Lower lobe of right lung (tissue), 2 donors: ENCODE measurements around the gene OVOL2. TPM values are rescaled to one million over a fixed set of nuclear protein-coding genes. Genes with fewer than 3 reads are reported as not detected.

ENCODE experiments used
- ATAC-seq, 2 donors: fragments of 200-7000 bp; cut with Tn5 transposase; one replicate each; pipeline ENCODE4 v1.9.1; 2020 to 2022; ENCODE audit warnings: mild to moderate bottlenecking in 2 of 2, moderate library complexity in 2 of 2
- DNase-seq: peaks from one replicate; pipeline ENCODE4 v3.0.0-alpha.2; 2020
- H3K27ac ChIP-seq: fragments of 200-600 bp; one replicate; pipeline ENCODE4 v1.8.0; 2022
- H3K27me3 ChIP-seq: fragments of 200-600 bp; one replicate; pipeline ENCODE4 v1.8.0; 2022; ENCODE audit warnings: low read depth
- H3K36me3 ChIP-seq: fragments of 200-600 bp; one replicate; pipeline ENCODE4 v1.8.0; 2022; ENCODE audit warnings: mild to moderate bottlenecking
- H3K4me1 ChIP-seq: fragments of 200-600 bp; one replicate; pipeline ENCODE4 v1.8.0; 2022
- H3K4me3 ChIP-seq: fragments of 200-600 bp; one replicate; pipeline ENCODE4 v1.8.0; 2022; ENCODE audit warnings: mild to moderate bottlenecking
- H3K9me3 ChIP-seq: fragments of 200-600 bp; one replicate; pipeline ENCODE4 v1.8.0; 2022
- CTCF ChIP-seq: fragments of 200-600 bp; IDR thresholded peaks from one replicate; pipeline ENCODE4 v1.8.0; 2022; ENCODE audit warnings: antibody characterized with exemption, mild to moderate bottlenecking
- intact Hi-C: fragments of 100-400 bp; cut with DNase I; formaldehyde crosslinking; loops from one replicate; pipeline ENCODE4 v1.11.0; 2022
- total RNA-seq: library from RNA; stranded (reverse); fragmentation: NEBNext Ultra II Directional; extraction: Animal tissue kit (Norgen Biotek cat#: 25700); gene quantifications from one replicate; pipeline ENCODE4 v1.2.1, GENCODE V29; 2021
- donor health status: DM: no; HTN: yes; CAD: no; lungs with severe emphysema.

Gene OVOL2
- total RNA-seq, 1 donor from 2014 or later = 8.6 TPM

GRCh38 chr20:18055261-18055660, 2.5 kb downstream of the OVOL2 start:
- TF ChIP-seq CTCF = no peak
- peaks cover 26% of the 10 kb centered on the region for H3K4me1 ChIP-seq
- peaks cover 68% of the 10 kb centered on the region for H3K27me3 ChIP-seq
- H3K9me3 ChIP-seq = no peaks in the 10 kb centered on the region
- intact Hi-C loops = no loop called here
- H3K36me3 ChIP-seq = no peaks in the 10 kb centered on the region
- H3K4me3 ChIP-seq = no peak overlapping the region
- ATAC-seq = no peak
- H3K27ac ChIP-seq = no peak overlapping the region
- DNase-seq = no peak

GRCh38 chr20:18052856-18053255, 4.9 kb downstream of the OVOL2 start:
- peaks cover 20% of the 10 kb centered on the region for H3K4me1 ChIP-seq
- no peak overlapping the region for H3K27ac ChIP-seq
- DNase-seq (no peak), ATAC-seq (no peak)
- no peak for TF ChIP-seq CTCF
- H3K9me3 ChIP-seq = no peaks in the 10 kb centered on the region
- no peaks in the 10 kb centered on the region for H3K36me3 ChIP-seq
- intact Hi-C loops = no loop called here
- peaks cover 49% of the 10 kb centered on the region for H3K27me3 ChIP-seq
- H3K4me3 ChIP-seq = no peak overlapping the region

- H3K4me1 ChIP-seq = peaks cover 6% of the 10 kb centered on the region
- ATAC-seq = no peak
- H3K9me3 ChIP-seq = no peaks in the 10 kb centered on the region
- H3K27me3 ChIP-seq = peaks cover 27% of the 10 kb centered on the region
- intact Hi-C loops = no loop called here
- DNase-seq = no peak
- no peaks in the 10 kb centered on the region for H3K36me3 ChIP-seq
- no peak overlapping the region for H3K4me3 ChIP-seq
- H3K27ac ChIP-seq = no peak overlapping the region
- TF ChIP-seq CTCF = no peak
These were observed 7.1 kb downstream of the OVOL2 start for GRCh38 chr20:18050628-18051027.

DNA sequence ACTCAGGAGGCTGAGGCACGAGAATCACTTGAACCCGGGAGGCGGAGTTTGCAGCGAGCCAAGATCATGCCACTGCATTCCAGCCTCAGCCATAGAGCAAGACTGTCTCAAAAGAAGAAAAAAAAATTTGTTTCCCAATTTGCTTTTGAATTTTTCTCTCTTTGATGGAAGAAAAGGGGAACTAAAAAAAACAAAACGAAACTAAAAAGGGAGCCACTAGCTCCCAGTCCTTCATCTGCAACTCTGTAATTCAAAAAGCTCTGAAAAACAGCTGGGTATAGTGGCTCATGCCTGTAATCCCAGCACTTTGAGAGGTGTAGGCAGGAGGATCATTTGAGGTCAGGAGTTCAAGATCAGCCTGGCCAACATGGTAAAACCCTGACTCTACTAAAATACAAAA, 9.5 kb downstream of the OVOL2 start:
- peaks cover 3% of the 10 kb centered on the region for H3K9me3 ChIP-seq
- no peak overlapping the region for H3K4me3 ChIP-seq
- no peaks in the 10 kb centered on the region for H3K36me3 ChIP-seq
- DNase-seq = no peak
- H3K4me1 ChIP-seq = no peaks in the 10 kb centered on the region
- H3K27ac ChIP-seq = no peak overlapping the region
- ATAC-seq = no peak
- TF ChIP-seq CTCF = no peak
- peaks cover 7% of the 10 kb centered on the region for H3K27me3 ChIP-seq
- intact Hi-C loops = no loop called here

- Histone ChIP-seq H3K36me3 (no peaks in the 10 kb centered on the region), H3K27me3 (no peaks in the 10 kb centered on the region), H3K4me3 (no peak overlapping the region), H3K27ac (no peak overlapping the region), H3K4me1 (no peaks in the 10 kb centered on the region), H3K9me3 (peaks cover 6% of the 10 kb centered on the region)
- ATAC-seq (no peak), DNase-seq (no peak)
- intact Hi-C loops = no loop called here
- no peak for TF ChIP-seq CTCF
These were observed 11.2 kb downstream of the OVOL2 start for GRCh38 chr20:18046535-18046934.

DNA sequence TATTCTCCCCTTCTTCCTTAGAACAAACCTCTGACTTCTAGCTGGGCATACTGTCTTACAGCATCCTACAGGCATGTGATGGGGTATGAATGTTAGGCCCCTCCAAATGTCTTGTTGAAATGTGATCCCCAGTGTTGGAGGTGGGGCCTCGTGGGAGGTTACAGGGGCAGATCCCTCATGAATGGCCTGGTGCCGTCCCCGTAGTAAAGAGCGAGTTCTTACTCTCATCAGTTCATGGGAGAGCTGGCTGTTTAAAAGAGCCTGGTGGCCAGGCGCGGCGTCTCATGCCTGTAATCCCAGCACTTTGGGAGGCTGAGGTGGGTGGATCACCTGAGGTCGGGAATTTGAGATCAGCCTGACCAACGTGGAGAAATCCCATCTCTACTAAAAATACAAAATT, 15.5 kb downstream of the OVOL2 start:
- no peak for TF ChIP-seq CTCF
- H3K4me1 ChIP-seq = no peaks in the 10 kb centered on the region
- DNase-seq (no peak), ATAC-seq (no peak)
- H3K36me3 ChIP-seq = peaks cover 3% of the 10 kb centered on the region
- intact Hi-C loops = no loop called here
- H3K4me3 ChIP-seq = no peak overlapping the region
- H3K27me3 ChIP-seq = no peaks in the 10 kb centered on the region
- no peak overlapping the region for H3K27ac ChIP-seq
- H3K9me3 ChIP-seq = peaks cover 6% of the 10 kb centered on the region
